DLD1 (cell line): ENCODE results near the gene TRAPPC2.
"Not testable (repeated sequence)": the region's sequence is repeated elsewhere in the genome, so short reads cannot be mapped to it uniquely, and the experiment has no call there.

Source experiments
- in situ Hi-C: cut with HindIII; loops from 2 replicates; pipeline ENCODE4 v1.10.0; 2017; ENCODE audit warnings: low sequenced_read_pairs

TRAPPC2 gene

GRCh38 chrX:13673016-13673415, 61.4 kb downstream of the TRAPPC2 start:
- in situ Hi-C loops, result no loop called here

DNA sequence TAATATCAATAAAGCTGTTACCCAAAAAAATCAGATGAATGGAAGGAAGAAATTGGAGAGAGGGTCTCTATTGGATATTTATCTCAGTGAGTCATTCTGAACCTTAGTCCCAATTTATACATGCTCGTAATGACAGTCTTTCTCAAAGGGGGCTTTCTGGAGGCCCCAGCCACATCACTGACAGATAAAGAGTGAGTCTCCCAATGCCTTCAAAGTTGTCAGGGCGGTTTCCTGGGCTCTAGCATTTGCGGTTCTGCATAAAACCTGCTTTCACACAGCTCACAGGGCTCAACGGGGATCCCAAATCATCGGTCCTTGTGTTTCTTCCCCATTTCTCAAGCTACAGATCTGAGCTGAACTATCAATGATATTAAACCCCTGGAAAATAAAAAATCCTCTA, 64.2 kb downstream of the TRAPPC2 start:
- in situ Hi-C loops, result no loop called here

- in situ Hi-C loops, result not testable (repeated sequence)
Measured at GRCh38 chrX:13669755-13670154, 64.7 kb downstream of the TRAPPC2 start.

GRCh38 chrX:13669246-13669737, 65.1 kb downstream of the TRAPPC2 start:
- in situ Hi-C loops, result no loop called here

DNA sequence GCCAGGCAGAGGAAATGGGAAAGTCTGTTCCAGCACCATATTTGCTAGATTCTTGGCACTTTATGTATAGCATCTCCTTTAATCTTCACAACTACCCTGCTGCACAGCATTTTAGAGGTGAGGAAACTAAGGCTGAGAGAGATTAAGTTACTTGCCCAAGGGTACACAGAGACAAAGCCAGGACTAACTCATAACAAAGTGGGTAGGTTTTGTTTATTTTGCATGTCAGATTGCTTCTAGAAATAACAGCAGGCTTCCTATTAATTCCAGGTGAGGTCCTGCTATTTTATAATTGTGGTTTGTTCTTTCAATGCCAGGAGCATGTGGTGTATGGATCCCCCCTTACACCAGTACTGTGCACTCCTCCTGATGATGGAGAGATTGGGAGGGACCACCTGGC, 66.5 kb downstream of the TRAPPC2 start:
- in situ Hi-C loops, result no loop called here

DNA sequence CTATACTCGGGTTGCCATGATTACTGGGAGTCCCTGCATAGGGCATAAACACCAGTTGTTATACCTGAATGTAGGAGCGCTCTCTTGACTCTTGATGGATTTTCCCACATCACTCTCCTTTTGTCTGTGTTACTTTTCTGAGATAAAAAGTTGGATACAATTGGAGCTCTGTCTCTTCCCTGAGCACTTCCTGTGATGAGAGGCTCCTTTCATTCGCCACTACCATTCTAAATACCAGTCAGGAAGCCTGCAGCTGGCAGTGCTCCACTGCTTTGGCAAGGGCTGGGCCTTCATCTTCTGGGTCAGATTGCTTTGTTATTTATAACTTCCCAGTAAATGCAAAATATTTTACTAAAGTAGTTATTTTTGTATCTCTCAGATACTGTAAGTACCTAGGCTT, 67.6 kb downstream of the TRAPPC2 start:
- in situ Hi-C loops, result no loop called here

- in situ Hi-C loops, result no loop called here
Measured at GRCh38 chrX:13664020-13664419, 70.4 kb downstream of the TRAPPC2 start.

DNA sequence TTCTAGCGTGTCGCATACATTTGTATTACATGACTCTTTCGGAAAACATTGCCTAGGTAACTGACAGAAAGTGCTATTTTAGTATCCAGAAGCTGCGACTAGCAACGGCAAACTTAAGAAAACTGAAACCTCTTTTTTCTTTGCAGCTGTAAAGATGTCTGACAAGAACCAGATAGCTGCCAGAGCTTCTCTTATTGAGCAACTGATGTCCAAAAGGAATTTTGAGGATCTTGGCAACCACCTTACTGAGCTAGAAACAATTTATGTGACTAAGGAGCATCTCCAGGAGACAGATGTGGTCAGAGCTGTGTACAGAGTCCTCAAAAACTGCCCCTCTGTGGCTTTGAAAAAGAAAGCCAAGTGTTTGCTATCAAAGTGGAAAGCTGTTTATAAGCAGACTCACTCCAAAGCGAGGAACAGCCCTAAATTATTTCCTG, 72.0 kb downstream of the TRAPPC2 start:
- in situ Hi-C loops, result no loop called here
